ENCODE measurements around the gene TMCC3.
"Not testable (repeated sequence)": the region's sequence is repeated elsewhere in the genome, so short reads cannot be mapped to it uniquely, and the experiment has no call there.

TMCC3 gene

GRCh38 chr12:94650143-94651056, at the start of gene TMCC3:
Gene TMCC3 (minus strand): TSS chr12:94650557. CDS start chr12:94650430, 127 bp downstream.
- no peak for DNase-seq (ENCODE audit: low read depth, low spot score)

GRCh38 chr12:94699801-94700200, 49.4 kb upstream of the TMCC3 start:
- DNase-seq (ENCODE audit: low read depth, low spot score): no peak

- no peak for DNase-seq (ENCODE audit: low read depth, low spot score)
Observed at GRCh38 chr12:94698578-94698977, 48.2 kb upstream of the TMCC3 start.

- no peak for DNase-seq (ENCODE audit: low read depth, low spot score)
Observed at GRCh38 chr12:94697631-94698030, 47.3 kb upstream of the TMCC3 start.

- DNase-seq (ENCODE audit: low read depth, low spot score): no peak
Observed at GRCh38 chr12:94694732-94695131, 44.4 kb upstream of the TMCC3 start.

- not testable (repeated sequence) for DNase-seq (ENCODE audit: low read depth, low spot score)
Observed at GRCh38 chr12:94692826-94693225, 42.5 kb upstream of the TMCC3 start.

- no peak for DNase-seq (ENCODE audit: low read depth, low spot score)
Observed at GRCh38 chr12:94690198-94690771, 39.9 kb upstream of the TMCC3 start.

GRCh38 chr12:94689646-94690036, 39.3 kb upstream of the TMCC3 start:
- no peak for DNase-seq (ENCODE audit: low read depth, low spot score)

- peak; percentile 20 for DNase-seq (ENCODE audit: low read depth, low spot score)
Observed at GRCh38 chr12:94689002-94689645, 38.8 kb upstream of the TMCC3 start.

GRCh38 chr12:94687891-94688290, 37.5 kb upstream of the TMCC3 start:
- no peak for DNase-seq (ENCODE audit: low read depth, low spot score)

- no peak for DNase-seq (ENCODE audit: low read depth, low spot score)
Observed at GRCh38 chr12:94686834-94687628, 36.7 kb upstream of the TMCC3 start.

- no peak for DNase-seq (ENCODE audit: low read depth, low spot score)
Observed at GRCh38 chr12:94684416-94685142, 34.2 kb upstream of the TMCC3 start.

GRCh38 chr12:94679554-94680195, 29.3 kb upstream of the TMCC3 start:
- no peak for DNase-seq (ENCODE audit: low read depth, low spot score)

- DNase-seq (ENCODE audit: low read depth, low spot score): no peak
Observed at GRCh38 chr12:94678849-94679248, 28.5 kb upstream of the TMCC3 start.

GRCh38 chr12:94678379-94678778, 28.0 kb upstream of the TMCC3 start:
- DNase-seq (ENCODE audit: low read depth, low spot score): no peak

GRCh38 chr12:94677778-94678177, 27.4 kb upstream of the TMCC3 start:
- no peak for DNase-seq (ENCODE audit: low read depth, low spot score)

- DNase-seq (ENCODE audit: low read depth, low spot score): no peak
Observed at GRCh38 chr12:94676922-94677321, 26.6 kb upstream of the TMCC3 start.

- no peak for DNase-seq (ENCODE audit: low read depth, low spot score)
Observed at GRCh38 chr12:94676031-94676641, 25.8 kb upstream of the TMCC3 start.

- DNase-seq (ENCODE audit: low read depth, low spot score): no peak
Observed at GRCh38 chr12:94674835-94675234, 24.5 kb upstream of the TMCC3 start.

GRCh38 chr12:94674051-94674451, 23.7 kb upstream of the TMCC3 start:
- DNase-seq (ENCODE audit: low read depth, low spot score): no peak

All from smooth muscle cell of the brain vasculature (primary cell).